Retinal pigment epithelial cell (primary cell): ENCODE measurements around the gene VSIG4.

Experiments used
- DNase-seq: peaks from one replicate; pipeline ENCODE4 v3.0.0-alpha.2; 2010; ENCODE audit warnings: low read depth
- H3K4me3 ChIP-seq: 2 replicates; pipeline ENCODE4 v1.5.1; 2011; ENCODE audit warnings: mild to moderate bottlenecking, low read length, control low read depth, moderate library complexity
- CTCF ChIP-seq: conservative IDR thresholded peaks from 2 replicates; pipeline ENCODE4 v1.5.1; 2011; ENCODE audit warnings: low read depth, low read length, control low read depth, inconsistent platforms

Gene VSIG4

GRCh38 chrX:66053414-66053813 lies 13.5 kb upstream of the VSIG4 start:
- H3K4me3 ChIP-seq, result no peak overlapping the region
- TF ChIP-seq CTCF, result no peak
- no peak for DNase-seq

- H3K4me3 ChIP-seq, result no peak overlapping the region
- TF ChIP-seq CTCF, result no peak
- no peak for DNase-seq
These were observed 12.1 kb upstream of the VSIG4 start for GRCh38 chrX:66051980-66052379.

- no peak for DNase-seq
- no peak for TF ChIP-seq CTCF
- no peak overlapping the region for H3K4me3 ChIP-seq
These were observed 10.3 kb upstream of the VSIG4 start for GRCh38 chrX:66050140-66050569.

- no peak overlapping the region for H3K4me3 ChIP-seq
- no peak for TF ChIP-seq CTCF
- DNase-seq, result no peak
These were observed 9.2 kb upstream of the VSIG4 start for GRCh38 chrX:66049056-66049455.

- no peak overlapping the region for H3K4me3 ChIP-seq
- TF ChIP-seq CTCF, result no peak
- no peak for DNase-seq
These were observed 6.8 kb upstream of the VSIG4 start for GRCh38 chrX:66046612-66047235.

GRCh38 chrX:66045894-66046293 lies 6.0 kb upstream of the VSIG4 start:
- DNase-seq, result no peak
- no peak for TF ChIP-seq CTCF
- no peak overlapping the region for H3K4me3 ChIP-seq

- no peak overlapping the region for H3K4me3 ChIP-seq
- no peak for TF ChIP-seq CTCF
- no peak for DNase-seq
These were observed 3.7 kb upstream of the VSIG4 start for GRCh38 chrX:66043584-66043983.
